ENCODE measurements around the gene DNM3.

Gene DNM3

DNA sequence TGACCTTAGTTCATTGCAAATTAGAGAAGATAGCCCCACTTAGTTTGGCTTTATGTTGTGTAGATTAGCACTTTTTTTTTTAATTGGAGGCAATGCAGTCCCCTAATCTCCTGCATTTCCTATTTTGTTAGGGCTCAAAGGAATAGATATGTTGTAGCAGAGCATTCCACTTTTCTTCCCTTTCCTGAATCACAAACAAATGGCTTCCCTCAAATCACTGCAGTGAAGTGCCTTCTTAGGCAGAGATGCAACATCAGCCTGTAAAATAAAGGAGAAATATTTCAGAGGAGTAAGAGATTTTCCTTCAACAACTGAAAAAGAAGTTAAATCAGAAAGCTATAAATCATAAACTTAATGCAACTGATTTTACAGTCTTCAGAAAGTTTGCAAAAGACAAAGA is 307.4 kb downstream of the DNM3 start:
- no peaks in the 10 kb centered on the region for H3K9me2 ChIP-seq (ENCODE audit: low read depth, low read length)
- H3K4me1 ChIP-seq (ENCODE audit: insufficient read depth, low read length, severe bottlenecking) = no peaks in the 10 kb centered on the region
- no peak overlapping the region for H3K4me3 ChIP-seq (ENCODE audit: low read depth, low read length, poor library complexity, severe bottlenecking)
- TF ChIP-seq CTCF (IDR thresholded peaks at IDR 0.05; ENCODE audit: low read length) (no peak), EZH2 (IDR thresholded peaks at IDR 0.05; ENCODE audit: borderline replicate concordance, low read length) (no peak)
- H3K36me3 ChIP-seq (ENCODE audit: insufficient read depth, low read length) = no peaks in the 10 kb centered on the region
- H4K20me1 ChIP-seq (ENCODE audit: insufficient read depth, low read length) = no peaks in the 10 kb centered on the region
- H3K9me3 ChIP-seq (ENCODE audit: low read length) = no peaks in the 10 kb centered on the region
- no peaks in the 10 kb centered on the region for H3K79me2 ChIP-seq (ENCODE audit: insufficient read depth, low read length)
- H3K27ac ChIP-seq (ENCODE audit: low read depth, low read length, poor library complexity, severe bottlenecking) = no peak overlapping the region
- no peak overlapping the region for H3K9ac ChIP-seq (ENCODE audit: low read length)
- no peak overlapping the region for H3K4me2 ChIP-seq (ENCODE audit: low read length)
- H3K27me3 ChIP-seq (ENCODE audit: insufficient read depth, low read length) = no peaks in the 10 kb centered on the region
- H3F3A ChIP-seq (ENCODE audit: insufficient read depth, low read length) = no peaks in the 10 kb centered on the region
- no peak overlapping the region for H2AFZ ChIP-seq (ENCODE audit: low read length)

DNA sequence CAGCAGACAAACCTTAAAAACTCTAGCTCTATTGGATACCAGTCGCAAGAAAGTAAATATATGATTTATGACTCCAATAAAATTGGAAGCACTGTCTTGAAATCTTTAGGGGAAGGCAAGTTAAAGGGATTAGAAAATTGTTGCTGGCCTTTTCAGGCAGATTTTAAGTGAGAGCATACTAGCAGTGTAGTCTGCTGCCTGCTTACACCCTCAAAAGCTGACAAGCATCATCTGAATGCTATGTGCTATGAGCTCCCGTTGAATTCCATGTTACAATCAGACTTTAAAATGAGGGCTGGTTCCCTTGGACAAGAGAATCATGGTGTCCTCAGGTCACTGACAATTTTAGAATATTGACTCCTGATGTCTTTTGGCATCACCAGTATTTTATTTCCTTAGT is 308.0 kb downstream of the DNM3 start:
- H3K27ac ChIP-seq (ENCODE audit: low read depth, low read length, poor library complexity, severe bottlenecking) = no peak overlapping the region
- H3F3A ChIP-seq (ENCODE audit: insufficient read depth, low read length) = no peaks in the 10 kb centered on the region
- H3K27me3 ChIP-seq (ENCODE audit: insufficient read depth, low read length) = no peaks in the 10 kb centered on the region
- H3K36me3 ChIP-seq (ENCODE audit: insufficient read depth, low read length) = no peaks in the 10 kb centered on the region
- no peak overlapping the region for H3K9ac ChIP-seq (ENCODE audit: low read length)
- no peaks in the 10 kb centered on the region for H3K9me3 ChIP-seq (ENCODE audit: low read length)
- TF ChIP-seq EZH2 (IDR thresholded peaks at IDR 0.05; ENCODE audit: borderline replicate concordance, low read length) = no peak
- no peak for TF ChIP-seq CTCF (IDR thresholded peaks at IDR 0.05; ENCODE audit: low read length)
- H2AFZ ChIP-seq (ENCODE audit: low read length) = no peak overlapping the region
- no peaks in the 10 kb centered on the region for H3K79me2 ChIP-seq (ENCODE audit: insufficient read depth, low read length)
- H3K4me2 ChIP-seq (ENCODE audit: low read length) = no peak overlapping the region
- H3K4me1 ChIP-seq (ENCODE audit: insufficient read depth, low read length, severe bottlenecking) = peaks cover 1% of the 10 kb centered on the region
- no peaks in the 10 kb centered on the region for H3K9me2 ChIP-seq (ENCODE audit: low read depth, low read length)
- H3K4me3 ChIP-seq (ENCODE audit: low read depth, low read length, poor library complexity, severe bottlenecking) = no peak overlapping the region
- no peaks in the 10 kb centered on the region for H4K20me1 ChIP-seq (ENCODE audit: insufficient read depth, low read length)

- Histone ChIP-seq H3F3A (ENCODE audit: insufficient read depth, low read length) (no peaks in the 10 kb centered on the region), H3K4me1 (ENCODE audit: insufficient read depth, low read length, severe bottlenecking) (peaks cover 8% of the 10 kb centered on the region), H3K9me3 (ENCODE audit: low read length) (no peaks in the 10 kb centered on the region), H3K9me2 (ENCODE audit: low read depth, low read length) (no peaks in the 10 kb centered on the region), H3K79me2 (ENCODE audit: insufficient read depth, low read length) (no peaks in the 10 kb centered on the region), H3K36me3 (ENCODE audit: insufficient read depth, low read length) (no peaks in the 10 kb centered on the region), H3K9ac (ENCODE audit: low read length) (no peak overlapping the region), H3K27me3 (ENCODE audit: insufficient read depth, low read length) (no peaks in the 10 kb centered on the region), H3K4me2 (ENCODE audit: low read length) (no peak overlapping the region), H3K27ac (ENCODE audit: low read depth, low read length, poor library complexity, severe bottlenecking) (no peak overlapping the region), H4K20me1 (ENCODE audit: insufficient read depth, low read length) (no peaks in the 10 kb centered on the region), H3K4me3 (ENCODE audit: low read depth, low read length, poor library complexity, severe bottlenecking) (no peak overlapping the region), H2AFZ (ENCODE audit: low read length) (no peak overlapping the region)
- no peak for TF ChIP-seq EZH2 (IDR thresholded peaks at IDR 0.05; ENCODE audit: borderline replicate concordance, low read length)
- TF ChIP-seq CTCF (IDR thresholded peaks at IDR 0.05; ENCODE audit: low read length) = no peak
These were observed 313.3 kb downstream of the DNM3 start for GRCh38 chr1:172154551-172154950.

Data from OCI-LY1 (cell line).